Left colon (tissue), 2 donors: ENCODE results near the gene LINGO1. TPM values are rescaled to one million over a fixed set of nuclear protein-coding genes. Genes with fewer than 3 reads are reported as not detected.

ENCODE experiments used
- ATAC-seq: fragments of 200-7000 bp; cut with Tn5 transposase; one replicate; pipeline ENCODE4 v1.9.1; 2020; ENCODE audit warnings: mild to moderate bottlenecking, moderate library complexity
- DNase-seq, 2 donors: peaks; one replicate each; pipeline ENCODE4 v3.0.0-alpha.2; 2020
- intact Hi-C, 2 donors: fragments of 100-400 bp; cut with DNase I in 1 of 2; cut with micrococcal nuclease in 1 of 2; formaldehyde crosslinking; loops; one replicate each; pipeline versions ENCODE4 v1.11.2 to v1.14.0; 2022; cut with DNase I, micrococcal nuclease
- total RNA-seq, 2 donors: library from RNA; stranded (reverse); fragmentation: NEBNext Ultra II Directional; extraction: Animal tissue kit (Norgen Biotek cat#: 25700); gene quantifications; one replicate each; pipeline ENCODE4 v1.2.1, GENCODE V29; 2021
- donor health status: DM: no; HTN: no; CAD: no.
- donor health status: DM: yes; HTN: yes; CAD: no.

Gene LINGO1
- total RNA-seq, 2 donors from 2014 or later, result 1.2 to 2.2 TPM

DNA sequence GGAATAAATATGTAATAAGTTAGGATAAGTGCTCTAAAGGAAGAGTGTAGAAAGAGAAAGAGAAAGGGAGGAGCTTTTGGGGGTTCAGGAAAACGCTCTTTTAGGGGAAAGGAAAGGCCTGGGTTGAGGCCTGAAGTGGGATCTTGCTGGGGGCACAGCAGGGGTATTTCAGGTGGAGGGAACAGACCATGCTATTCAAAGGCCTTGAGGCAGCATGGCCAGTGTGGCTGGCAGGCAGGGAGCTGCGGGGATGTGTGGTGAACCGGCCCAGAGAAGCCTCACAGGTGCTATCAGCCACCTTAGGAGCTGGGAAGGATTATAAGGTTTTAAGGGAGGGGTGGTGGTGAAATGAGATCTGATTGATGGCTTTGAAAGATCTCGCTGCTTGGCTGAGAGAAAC, 66.6 kb downstream of the LINGO1 start:
- ATAC-seq, result no peak
- intact Hi-C loops, result no loop called here
- no peak for DNase-seq

DNA sequence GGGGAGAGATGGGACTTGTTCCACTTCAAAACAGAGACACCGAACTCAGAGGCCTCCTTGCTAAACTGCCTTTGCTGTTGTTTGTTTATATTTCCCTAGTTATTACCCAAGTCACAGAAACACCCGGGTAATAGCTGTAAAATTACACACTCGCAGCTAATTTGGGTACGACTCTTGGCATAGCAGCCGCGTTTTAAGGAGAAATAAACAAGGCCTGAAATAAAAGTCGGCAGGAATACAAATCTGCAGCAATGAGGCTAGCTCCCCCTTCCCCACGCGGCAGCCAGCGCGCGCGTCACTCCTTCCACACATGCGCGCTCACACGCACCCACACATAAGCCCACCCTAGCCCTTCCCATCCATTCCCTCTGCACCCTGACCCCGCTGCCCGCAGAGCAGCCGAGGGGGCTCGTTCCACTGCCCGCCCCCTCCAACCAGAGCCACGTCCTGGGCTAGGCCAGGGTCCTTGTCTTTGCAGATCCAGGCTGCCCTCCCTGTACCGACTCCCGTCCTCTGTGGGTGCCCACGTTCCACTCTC, 67.3 kb downstream of the LINGO1 start:
- ATAC-seq, result no peak
- intact Hi-C loops, result no loop called here
- DNase-seq, result no peak

DNA sequence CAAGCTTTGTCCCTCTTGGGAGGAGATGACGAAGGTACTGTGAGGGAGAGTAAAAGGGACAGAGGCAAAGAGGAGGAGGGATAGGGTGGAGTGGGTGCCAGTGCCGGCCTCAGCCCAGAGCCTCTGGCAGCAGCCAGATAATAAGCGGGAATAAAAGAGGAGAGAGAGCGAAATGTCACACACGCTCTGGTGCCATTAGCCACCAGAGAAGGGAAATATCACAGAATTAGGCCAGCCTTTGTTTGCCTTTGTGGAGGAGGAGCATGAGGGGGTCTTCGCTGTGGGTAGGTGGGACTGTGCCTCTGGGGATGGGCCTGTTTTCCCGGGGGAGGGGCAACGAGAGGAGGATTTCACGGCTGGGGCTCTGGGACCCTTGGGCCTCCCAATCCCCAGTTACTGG, 67.8 kb downstream of the LINGO1 start:
- ATAC-seq, result no peak
- intact Hi-C loops, result no loop called here
- no peak for DNase-seq

DNA sequence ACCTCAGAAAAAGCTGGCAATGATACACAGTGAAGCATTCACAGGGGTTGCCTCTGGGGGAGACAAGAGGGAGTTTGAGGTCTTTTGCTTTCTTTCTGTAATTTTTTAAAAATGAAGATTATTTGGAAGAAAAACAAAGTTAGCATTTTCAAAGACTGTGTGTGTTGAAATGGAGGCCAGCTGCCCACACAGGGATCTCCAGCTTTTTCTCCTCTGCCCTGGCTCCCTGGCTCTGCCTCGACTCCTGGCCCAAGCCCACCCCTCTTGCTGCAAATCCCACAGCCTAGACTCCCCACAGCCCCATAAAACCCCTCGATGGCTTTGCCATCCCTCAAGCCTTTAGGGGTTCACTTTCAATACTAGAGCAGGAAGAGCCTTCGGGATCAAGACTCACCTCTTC, 68.4 kb downstream of the LINGO1 start:
- ATAC-seq (no peak), DNase-seq (no peak)
- intact Hi-C loops, result no loop called here

DNA sequence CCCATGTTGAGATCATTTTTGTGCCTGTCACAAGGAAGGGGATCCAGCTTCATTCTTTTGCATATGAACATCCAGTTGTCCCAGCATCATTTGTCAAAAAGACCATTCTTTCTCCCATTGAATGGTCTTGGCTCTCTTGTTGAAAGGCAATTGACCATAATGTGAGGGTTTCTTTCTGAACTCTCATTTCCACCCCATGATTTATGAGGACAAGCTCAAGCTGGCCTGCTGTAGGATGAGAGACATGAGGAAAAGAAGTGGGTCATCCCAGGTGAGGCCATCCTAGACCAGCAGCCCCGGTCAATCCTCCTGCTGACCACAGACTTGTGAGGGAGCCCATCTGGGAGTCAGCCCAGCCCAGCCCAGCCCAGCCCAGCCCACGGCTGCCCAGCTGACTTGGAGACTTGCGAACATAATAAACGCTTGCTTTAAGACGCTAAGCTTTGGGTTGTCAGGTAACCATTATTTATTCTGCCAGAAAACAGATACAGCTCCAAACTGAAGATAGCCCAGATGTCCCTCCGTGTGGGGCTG, 69.0 kb downstream of the LINGO1 start:
- no peak for ATAC-seq
- no peak for DNase-seq
- intact Hi-C loops, result no loop called here

Other genes with a start within 250 kb of the LINGO1 start
- gene PEAK1, start 212.8 kb downstream of the LINGO1 start, total RNA-seq, result 10 to 100 TPM; 57.0 to 57.5 TPM
- 10 to 100 TPM; 30.6 to 31.6 TPM for gene HMG20A, start 212.0 kb downstream of the LINGO1 start, total RNA-seq